A673 (cell line): ENCODE measurements around the gene BARHL2. TPM values are rescaled to one million over a fixed set of nuclear protein-coding genes. Genes with fewer than 3 reads are reported as not detected.

Experiments
- BruUV-seq: library from RNA; stranded (reverse); fragments of 400-500 nt; replicated peaks from 2 replicates; lab custom pipeline; 2021; lab: Mats Ljungman, UMichigan
- CTCF ChIA-PET: fragments of 300-600 bp; sonication (Branson Sonifier 250); formaldehyde crosslinking; loops from one replicate; lab custom pipeline; 2022; ENCODE audit warnings: antibody characterized with exemption; lab: Charles Lee
- POLR2A ChIA-PET: fragments of 300-600 bp; sonication (Branson Sonifier 250); formaldehyde crosslinking; loops from one replicate; lab custom pipeline; 2022; ENCODE audit warnings: antibody characterized with exemption; ENCODE audit not compliant: low non-redundant PET; lab: Charles Lee
- DNase-seq: peaks from one replicate; pipeline ENCODE4 v3.0.0-alpha.2; 2015; ENCODE audit warnings: low spot score
- H3K27ac ChIP-seq: fragments of 200-600 bp; sonication (generic); 2 replicates; pipeline ENCODE4 v1.5.1; 2016; ENCODE audit warnings: mixed run types, low read depth, mild to moderate bottlenecking, mixed read lengths, antibody characterized with exemption, low read length; ENCODE audit not compliant: poor library complexity, severe bottlenecking
- H3K27me3 ChIP-seq: fragments of 200-600 bp; sonication (generic); replicated peaks from 2 replicates; pipeline ENCODE4 v1.6.1; 2017; ENCODE audit warnings: mixed run types, low read depth, mild to moderate bottlenecking, mixed read lengths, antibody characterized with exemption, low read length; ENCODE audit not compliant: insufficient read depth, poor library complexity
- H3K36me3 ChIP-seq: fragments of 200-600 bp; sonication (generic); 2 replicates; pipeline ENCODE4 v1.6.1; 2016; ENCODE audit warnings: mixed run types, mild to moderate bottlenecking, mixed read lengths, antibody characterized with exemption, low read length; ENCODE audit not compliant: insufficient read depth, poor library complexity, severe bottlenecking
- H3K4me1 ChIP-seq: fragments of 200-600 bp; sonication (generic); 2 replicates; pipeline ENCODE4 v1.6.1; 2017; ENCODE audit warnings: mixed run types, mild to moderate bottlenecking, mixed read lengths, antibody characterized with exemption, low read length; ENCODE audit not compliant: insufficient read depth, poor library complexity, severe bottlenecking
- H3K4me3 ChIP-seq: fragments of 200-600 bp; sonication (generic); 2 replicates; pipeline ENCODE4 v1.5.1; 2016; ENCODE audit warnings: low read depth, mixed run types, mild to moderate bottlenecking, mixed read lengths, low read length; ENCODE audit not compliant: poor library complexity, severe bottlenecking
- H3K9me3 ChIP-seq: fragments of 200-600 bp; sonication (generic); 2 replicates; pipeline ENCODE4 v1.6.1; 2016; ENCODE audit warnings: mixed run types, low read depth, mild to moderate bottlenecking, mixed read lengths, antibody characterized with exemption, low read length; ENCODE audit not compliant: poor library complexity, severe bottlenecking
- EZH2 ChIP-seq: fragments of 200-600 bp; sonication (generic); IDR thresholded peaks from 2 replicates; pipeline ENCODE4 v1.6.1; 2017; ENCODE audit warnings: borderline replicate concordance, low read depth, mild to moderate bottlenecking, mixed read lengths, antibody characterized with exemption, low read length; ENCODE audit not compliant: poor library complexity, severe bottlenecking
- intact Hi-C: fragments of 100-400 bp; cut with micrococcal nuclease; formaldehyde crosslinking; loops from one replicate; pipeline ENCODE4 v1.10.0; 2022; ENCODE audit not compliant: unreplicated experiment
- total RNA-seq: library from RNA; stranded (reverse); gene quantifications from 2 replicates; pipeline ENCODE4 v1.2.3, GENCODE V29; 2021
- TF ChIP-seq, protein P1 (sequence below): fragments of 300-800, 200-600 bp; sonication (generic); conservative IDR thresholded peaks from 2 replicates; pipeline ENCODE4 v1.5.1; 2017; ENCODE audit warnings: low read depth, mild to moderate bottlenecking, antibody characterized with exemption, low read length, moderate library complexity, mixed read lengths

Gene BARHL2
- total RNA-seq, 1 experiment from 2014 or later, result 120 TPM

DNA sequence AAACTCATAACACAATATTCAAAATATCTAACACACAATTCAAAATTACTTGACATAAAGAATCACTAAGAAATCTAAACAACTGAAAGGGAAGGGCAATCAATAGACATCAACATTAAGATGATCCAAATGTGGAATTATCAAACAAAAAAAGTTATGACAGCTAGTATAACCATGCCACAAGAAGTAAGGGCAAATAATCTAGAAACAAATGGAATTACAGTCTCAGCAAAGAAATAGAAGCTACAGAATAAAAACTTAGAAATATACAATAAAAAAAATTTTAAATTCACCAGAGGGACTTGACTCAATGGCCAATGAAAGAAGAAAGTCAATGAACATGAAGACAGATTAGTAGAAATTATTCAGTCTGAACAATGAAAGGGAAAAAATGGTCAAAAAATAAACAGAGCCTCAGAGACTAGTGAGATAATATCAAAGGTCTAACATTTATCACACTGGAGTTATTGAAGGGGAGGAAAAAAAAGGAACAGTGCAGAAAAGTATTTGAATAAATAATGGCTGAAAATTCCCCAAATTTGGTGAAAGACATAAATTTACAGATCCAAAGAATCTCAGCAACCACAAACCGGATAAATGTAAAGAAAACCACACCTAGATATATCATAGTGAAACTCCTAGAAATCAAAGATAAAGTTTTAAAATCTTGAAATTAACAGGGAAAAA, 41.8 kb downstream of the BARHL2 start:
- Histone ChIP-seq H3K4me1 (peaks cover 5% of the 10 kb centered on the region), H3K9me3 (peaks cover 18% of the 10 kb centered on the region), H3K4me3 (no peak overlapping the region), H3K36me3 (no peaks in the 10 kb centered on the region), H3K27ac (no peak overlapping the region), H3K27me3 (no peaks in the 10 kb centered on the region)
- CTCF ChIA-PET, result no interaction called here
- POLR2A ChIA-PET, result no interaction called here
- TF ChIP-seq, protein P1, sequence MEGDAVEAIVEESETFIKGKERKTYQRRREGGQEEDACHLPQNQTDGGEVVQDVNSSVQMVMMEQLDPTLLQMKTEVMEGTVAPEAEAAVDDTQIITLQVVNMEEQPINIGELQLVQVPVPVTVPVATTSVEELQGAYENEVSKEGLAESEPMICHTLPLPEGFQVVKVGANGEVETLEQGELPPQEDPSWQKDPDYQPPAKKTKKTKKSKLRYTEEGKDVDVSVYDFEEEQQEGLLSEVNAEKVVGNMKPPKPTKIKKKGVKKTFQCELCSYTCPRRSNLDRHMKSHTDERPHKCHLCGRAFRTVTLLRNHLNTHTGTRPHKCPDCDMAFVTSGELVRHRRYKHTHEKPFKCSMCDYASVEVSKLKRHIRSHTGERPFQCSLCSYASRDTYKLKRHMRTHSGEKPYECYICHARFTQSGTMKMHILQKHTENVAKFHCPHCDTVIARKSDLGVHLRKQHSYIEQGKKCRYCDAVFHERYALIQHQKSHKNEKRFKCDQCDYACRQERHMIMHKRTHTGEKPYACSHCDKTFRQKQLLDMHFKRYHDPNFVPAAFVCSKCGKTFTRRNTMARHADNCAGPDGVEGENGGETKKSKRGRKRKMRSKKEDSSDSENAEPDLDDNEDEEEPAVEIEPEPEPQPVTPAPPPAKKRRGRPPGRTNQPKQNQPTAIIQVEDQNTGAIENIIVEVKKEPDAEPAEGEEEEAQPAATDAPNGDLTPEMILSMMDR, result no peak
- DNase-seq, result no peak
- BruUV-seq, result no TSS peak
- intact Hi-C loops, result no loop called here

DNA sequence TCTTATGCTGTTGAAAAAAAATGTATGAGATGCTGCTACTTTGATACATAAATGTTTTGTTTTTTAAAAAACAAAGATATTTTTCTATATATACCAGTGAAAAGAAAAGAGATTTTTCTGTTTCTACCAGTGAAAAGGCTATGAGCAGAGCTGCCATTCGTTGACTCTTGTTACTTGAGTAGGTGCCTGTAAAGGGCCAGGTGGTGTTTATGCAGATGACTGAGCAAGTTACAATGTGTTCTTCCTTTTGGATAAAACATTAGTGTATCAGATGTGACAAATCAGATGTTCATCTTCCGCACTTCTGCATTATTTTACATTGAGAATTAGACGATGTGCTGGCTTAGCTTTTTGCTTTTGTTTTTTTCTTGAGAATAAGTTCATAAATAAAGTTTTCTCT, 45.4 kb downstream of the BARHL2 start:
- Histone ChIP-seq H3K27ac (no peak overlapping the region), H3K36me3 (no peaks in the 10 kb centered on the region), H3K4me1 (peaks cover 5% of the 10 kb centered on the region), H3K9me3 (peaks cover 18% of the 10 kb centered on the region), H3K27me3 (no peaks in the 10 kb centered on the region), H3K4me3 (no peak overlapping the region)
- BruUV-seq, result no TSS peak
- DNase-seq, result no peak
- ChIA-PET POLR2A (interaction anchor here (0.9 kb wide), 1 partner anchor 655 kb away, joined by 3 read pairs; no protein-coding TSS in a partner anchor), CTCF (no interaction called here)
- TF ChIP-seq, protein P1, result no peak
- TF ChIP-seq EZH2, result no peak
- intact Hi-C loops, result no loop called here

DNA sequence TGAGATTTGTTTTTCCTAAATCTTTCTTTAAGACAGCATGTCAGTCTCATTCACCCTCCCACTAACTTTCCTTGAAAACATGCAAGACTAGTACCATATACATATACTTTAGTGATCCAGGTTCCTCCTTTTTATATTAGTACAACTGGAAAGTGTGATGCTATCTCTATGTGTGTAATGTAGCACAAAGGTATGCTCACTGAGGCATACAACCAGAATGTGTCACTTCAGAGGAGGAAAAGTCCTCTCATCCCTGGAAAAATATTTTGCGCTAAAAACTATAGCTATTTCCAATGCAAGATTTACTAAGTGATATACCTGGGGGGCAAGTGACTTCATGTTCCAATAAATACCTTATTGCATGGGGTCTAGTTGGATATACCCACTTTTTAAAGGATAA, 45.9 kb downstream of the BARHL2 start:
- no TSS peak for BruUV-seq
- intact Hi-C loops, result no loop called here
- peaks cover 5% of the 10 kb centered on the region for H3K4me1 ChIP-seq
- no peaks in the 10 kb centered on the region for H3K36me3 ChIP-seq
- H3K9me3 ChIP-seq, result peaks cover 17% of the 10 kb centered on the region
- no peak overlapping the region for H3K27ac ChIP-seq
- TF ChIP-seq EZH2, result no peak
- TF ChIP-seq, protein P1, result no peak
- ChIA-PET CTCF (no interaction called here), POLR2A (interaction anchor here (0.9 kb wide), 1 partner anchor 654 kb away, joined by 3 read pairs; no protein-coding TSS in a partner anchor)
- no peak overlapping the region for H3K4me3 ChIP-seq
- no peak for DNase-seq
- no peaks in the 10 kb centered on the region for H3K27me3 ChIP-seq
